Glomerular endothelial cell (primary cell): ENCODE data around the gene LPAR3. TPM values are rescaled to one million over a fixed set of nuclear protein-coding genes. Genes with fewer than 3 reads are reported as not detected.

Experiments used
- DNase-seq: peaks from one replicate; pipeline ENCODE4 v3.0.0-alpha.2; 2011; ENCODE audit warnings: low read depth, low spot score; ENCODE audit errors: extremely low read depth
- total RNA-seq: library from RNA; depleted of rRNA; stranded (reverse); fragments of >200 nt; gene quantifications from 2 replicates; pipeline ENCODE4 v1.2.3, GENCODE V29; 2015

LPAR3 gene
- total RNA-seq, 1 donor from 2014 or later, result 0.06 TPM

DNA sequence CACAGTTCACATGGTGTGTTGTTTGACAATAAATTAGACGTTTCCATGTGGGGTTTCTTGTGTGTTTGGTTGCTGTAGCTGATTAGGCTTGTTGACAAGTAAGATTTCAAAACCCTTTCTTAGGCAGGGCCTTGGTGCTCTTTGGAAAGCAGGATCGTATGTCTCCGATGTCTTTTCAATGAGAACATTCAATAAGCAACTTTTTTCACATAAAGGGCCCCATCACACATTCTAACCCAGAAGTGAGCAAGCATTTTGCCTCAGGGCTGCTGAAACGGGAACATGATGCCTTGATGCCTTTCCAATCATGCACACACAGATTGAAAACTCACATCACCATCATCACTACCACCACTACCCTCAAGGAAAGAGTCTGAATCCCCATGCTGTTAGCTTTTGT, 33.1 kb downstream of the LPAR3 start:
- no peak for DNase-seq

DNA sequence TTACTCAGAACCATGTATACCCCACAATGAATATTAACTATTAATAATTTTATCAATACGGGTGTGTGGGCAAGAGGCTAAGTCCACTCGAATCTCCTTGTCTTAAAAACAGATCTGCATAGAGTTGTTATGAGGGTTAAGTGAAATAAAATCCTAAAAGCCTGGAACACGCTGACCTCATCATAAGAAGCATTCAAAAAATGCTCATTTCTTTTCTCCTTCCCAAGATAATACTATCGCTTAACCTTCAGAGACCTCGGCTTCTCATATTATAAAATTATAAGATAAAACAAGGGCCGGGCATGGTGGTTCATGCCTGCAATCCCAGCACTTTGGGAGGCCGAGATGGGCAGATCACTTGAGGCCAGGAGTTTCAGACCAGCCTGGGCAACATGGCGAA, 35.1 kb downstream of the LPAR3 start:
- DNase-seq, result no peak

DNA sequence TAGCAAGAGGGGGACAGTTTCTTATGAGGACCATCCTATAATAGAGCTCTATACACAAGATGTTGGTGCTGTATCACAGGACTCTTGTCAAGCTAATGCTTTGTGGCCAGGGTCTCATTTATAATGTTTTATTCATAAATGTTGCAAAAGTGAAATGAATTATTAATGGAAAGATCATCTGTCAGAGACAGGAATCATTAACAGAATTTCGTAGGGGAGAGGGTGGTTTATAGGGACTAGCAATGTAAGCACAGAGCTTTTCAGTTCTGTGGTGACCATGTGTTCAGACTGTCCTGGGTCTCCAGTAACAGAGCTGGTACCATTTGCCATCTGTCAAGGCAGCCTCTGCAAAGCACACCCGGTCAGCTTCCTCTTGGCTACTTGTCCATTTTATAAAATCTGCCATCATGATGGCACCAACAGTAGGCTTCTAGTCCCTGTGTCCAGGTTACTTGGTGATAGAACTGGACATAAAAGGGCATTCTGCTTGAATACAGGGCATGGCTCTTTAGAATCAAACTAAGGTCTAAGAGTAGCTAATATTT, 36.2 kb downstream of the LPAR3 start:
- no peak for DNase-seq

DNA sequence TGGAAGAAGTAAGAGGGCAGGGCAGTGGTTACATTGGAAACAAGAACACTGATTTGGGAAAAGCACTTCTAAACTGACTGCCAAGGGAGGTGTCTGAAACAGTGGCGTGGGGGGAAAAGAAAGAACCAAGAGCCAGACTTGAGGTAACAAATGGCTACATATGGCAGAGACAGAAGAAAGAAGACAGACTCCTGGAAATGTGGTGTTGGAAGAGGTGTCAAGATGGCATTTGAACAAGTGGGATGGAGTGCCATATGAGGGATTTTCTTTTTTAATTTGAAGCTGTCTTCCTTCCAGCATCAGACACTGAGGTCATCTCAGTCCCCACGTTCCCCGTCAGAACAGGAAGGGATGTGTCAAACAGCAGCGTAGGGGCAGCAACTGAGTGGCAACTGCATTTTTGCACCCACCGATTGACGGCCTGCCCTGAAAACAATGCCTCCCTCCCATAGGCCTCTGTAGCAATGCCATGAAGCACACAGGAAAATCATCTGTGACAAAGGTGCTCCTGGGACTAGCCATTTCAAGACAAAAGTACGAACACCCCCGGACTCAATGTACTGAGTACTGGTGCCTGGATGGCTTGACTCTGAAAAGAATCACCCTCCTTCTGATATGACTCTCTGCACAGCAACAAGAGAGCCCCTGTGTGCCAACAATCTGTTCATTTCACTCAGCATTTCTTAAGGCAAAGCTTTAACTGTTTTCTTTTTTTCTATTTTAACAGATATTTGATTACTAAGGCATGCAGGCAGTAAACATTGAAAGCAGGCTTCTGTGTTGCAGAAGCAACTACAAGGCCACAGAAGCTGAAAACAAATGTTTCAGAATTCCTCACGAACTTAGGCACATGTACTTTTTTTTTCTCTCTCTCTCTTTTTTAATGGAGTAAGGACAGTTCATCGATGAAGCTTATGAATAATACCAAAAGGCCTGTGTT, 37.0 kb downstream of the LPAR3 start:
- DNase-seq, result no peak

DNA sequence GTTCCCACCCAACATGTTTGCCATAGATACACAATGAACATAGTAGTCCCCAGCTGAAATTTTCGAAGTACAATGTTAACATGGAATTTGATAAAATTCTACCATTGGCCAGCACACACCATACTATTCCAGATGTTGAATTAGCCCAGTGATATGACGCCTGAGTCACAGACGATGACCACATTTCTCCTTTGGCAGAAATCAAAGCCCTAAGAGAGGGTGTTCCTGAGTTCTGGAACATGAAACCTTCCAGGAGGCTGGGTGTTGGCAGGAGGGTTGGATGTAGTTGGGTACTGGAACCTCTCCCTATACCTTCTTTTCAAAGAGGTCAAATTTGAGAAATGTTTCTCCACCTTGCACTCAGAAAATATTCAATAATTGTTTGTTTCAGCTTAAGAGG, 37.8 kb downstream of the LPAR3 start:
- DNase-seq, result no peak

DNA sequence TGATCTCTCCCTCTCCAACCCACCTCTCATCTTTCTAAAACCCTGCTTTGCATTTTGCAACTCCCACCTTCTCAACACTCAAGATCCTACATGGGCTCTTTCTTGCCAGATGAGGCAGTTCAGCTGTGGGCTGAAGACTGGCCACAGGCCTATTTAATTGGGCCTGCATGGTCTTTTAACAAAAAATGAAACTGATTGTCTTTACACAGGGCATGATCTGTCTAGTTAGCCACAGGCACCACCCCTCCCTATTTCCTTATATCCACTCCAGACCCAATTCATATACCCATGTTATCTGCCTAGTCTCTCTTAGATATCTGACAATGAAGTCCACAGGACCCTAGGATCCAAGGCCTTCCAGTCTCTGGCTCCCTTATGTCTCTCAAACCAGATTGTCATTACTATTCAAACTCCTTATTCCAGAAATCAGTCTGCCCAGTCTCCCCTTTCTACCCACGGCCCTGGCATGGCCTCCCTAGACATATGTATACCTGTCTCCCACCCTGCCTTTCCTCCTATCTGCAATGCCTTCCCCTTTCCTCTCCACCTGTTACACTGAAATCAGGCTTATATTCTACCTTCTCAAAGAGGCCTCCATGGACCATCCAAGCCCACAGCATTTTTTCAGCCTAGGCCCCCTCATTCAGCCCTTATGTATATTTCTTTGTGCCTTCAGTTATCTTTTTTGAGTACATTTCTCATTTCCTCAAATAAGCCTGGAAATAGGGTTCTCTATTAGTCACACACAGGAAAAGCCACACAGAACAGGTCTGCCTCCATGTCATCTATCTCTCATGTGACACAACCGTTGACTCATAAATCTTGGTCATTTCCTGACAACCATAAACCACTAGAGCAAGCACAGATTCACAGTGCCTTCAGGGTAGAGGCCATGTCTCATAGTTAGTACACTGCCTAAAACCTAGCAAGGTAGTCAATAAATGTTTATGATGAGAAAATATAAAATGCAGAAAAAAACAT, 39.0 kb downstream of the LPAR3 start:
- DNase-seq, result peak; percentile 75

DNA sequence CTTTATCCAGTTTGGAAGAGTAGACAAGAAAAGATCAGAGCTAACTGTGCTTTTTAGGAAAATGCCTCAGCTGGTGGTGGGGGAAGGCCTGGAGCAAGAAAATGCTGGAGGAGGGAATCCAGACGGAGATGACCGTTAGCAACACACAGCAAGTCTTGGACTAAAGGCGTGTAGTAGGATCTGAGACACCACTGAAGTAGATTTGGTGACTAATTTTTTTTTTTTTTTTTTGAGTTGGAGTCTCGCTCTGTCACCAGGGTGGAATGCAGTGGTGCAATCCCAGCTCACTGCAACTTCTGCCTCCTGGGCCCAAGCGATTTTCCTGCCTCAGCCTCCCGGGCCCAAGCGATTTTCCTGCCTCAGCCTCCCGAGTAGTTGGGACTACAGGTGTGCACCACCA, 41.2 kb downstream of the LPAR3 start:
- no peak for DNase-seq

DNA sequence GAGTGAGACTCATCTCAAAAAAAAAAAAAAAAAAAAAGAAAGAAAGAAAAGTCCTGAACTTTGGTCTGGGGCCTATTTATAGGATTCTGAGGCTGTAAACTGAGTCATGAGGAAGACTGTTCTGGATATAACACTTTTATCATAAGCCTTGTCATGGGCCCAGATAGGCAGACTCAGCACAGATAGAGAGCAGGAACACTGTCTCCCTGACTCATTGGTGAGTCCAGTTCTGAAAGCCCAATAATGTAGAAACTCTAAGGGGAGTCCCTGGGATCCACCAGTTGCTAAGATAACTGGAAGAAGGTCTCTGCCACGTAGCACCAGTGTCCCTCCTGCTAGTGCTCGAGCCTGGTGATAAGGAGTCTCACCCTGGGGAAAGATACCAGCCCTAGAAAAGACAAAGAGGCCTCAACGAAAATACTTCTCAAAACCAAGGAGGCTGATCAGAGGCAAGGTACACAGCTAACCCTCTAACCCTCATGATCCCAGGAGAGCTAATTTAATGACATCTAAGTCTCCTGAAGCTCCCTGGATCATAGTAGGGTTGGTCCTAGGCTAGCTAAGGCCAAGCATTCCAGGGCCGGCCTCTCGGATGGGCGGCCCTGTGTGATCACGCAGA, 43.5 kb downstream of the LPAR3 start:
- no peak for DNase-seq

DNA sequence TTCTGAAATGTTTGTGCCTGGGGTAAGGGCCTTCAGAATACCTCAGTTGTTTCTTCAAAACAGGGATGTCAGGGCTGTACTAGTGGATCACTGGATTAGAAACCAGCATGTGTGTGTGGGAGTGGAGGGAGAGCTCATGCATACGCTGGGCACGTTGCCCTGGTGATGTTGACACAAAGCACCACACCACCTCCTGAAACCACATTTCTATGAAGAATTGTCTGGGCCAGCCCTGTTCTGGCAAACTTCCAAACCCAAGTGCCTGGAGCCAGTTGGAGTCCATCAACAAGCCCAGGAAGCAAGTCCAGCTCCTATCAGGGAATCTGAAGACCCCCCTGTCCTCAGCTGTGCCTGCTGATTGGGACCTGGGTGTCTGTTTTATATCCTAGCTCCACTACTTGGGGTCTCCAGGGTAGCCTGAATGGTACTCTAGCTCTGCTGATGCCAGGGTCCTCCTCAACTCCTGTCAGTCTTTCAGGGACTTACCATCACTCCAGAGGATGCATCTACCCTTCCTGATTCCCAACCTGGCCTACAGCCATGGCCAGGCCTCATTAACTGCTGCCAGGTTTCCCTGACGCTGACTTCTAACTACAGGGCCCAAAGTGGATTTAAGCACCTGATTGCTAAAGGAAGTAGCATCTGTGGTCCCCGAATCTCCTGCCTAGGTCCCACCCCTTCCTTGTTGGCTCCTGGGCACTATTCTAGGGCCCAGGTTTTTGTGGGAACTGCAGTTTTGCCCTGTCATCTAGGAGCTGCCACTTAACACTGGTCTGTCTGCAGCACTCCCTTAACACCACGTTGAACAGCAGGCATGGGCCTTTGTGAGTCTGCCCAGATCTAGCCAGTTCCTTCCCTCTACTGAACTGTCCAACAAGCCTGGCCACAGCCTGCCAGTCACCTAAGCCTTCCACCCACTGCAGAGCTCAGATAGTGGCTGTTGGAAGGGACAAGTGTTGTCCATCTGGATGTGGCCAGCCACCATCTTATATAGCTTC, 45.5 kb downstream of the LPAR3 start:
- DNase-seq, result peak; percentile 80

DNA sequence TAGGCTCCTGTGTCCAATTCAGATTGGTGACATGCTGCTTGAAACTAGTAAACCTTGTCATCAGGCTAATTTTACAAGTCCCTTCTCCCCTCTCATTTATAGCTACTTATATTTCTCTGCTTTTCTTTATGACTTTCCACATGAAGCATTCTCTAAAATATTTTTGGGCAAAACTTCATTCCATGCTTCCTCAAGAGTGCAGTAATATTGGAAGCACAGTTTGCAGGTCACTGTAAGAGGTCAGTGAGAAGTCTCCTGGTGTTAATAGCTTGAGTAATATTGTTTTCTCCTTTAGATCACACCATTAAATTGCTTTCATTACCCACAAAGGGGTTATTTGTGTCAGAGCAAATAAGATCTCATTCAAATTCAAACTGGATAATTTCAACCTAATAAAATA, 46.6 kb downstream of the LPAR3 start:
- DNase-seq, result no peak

DNA sequence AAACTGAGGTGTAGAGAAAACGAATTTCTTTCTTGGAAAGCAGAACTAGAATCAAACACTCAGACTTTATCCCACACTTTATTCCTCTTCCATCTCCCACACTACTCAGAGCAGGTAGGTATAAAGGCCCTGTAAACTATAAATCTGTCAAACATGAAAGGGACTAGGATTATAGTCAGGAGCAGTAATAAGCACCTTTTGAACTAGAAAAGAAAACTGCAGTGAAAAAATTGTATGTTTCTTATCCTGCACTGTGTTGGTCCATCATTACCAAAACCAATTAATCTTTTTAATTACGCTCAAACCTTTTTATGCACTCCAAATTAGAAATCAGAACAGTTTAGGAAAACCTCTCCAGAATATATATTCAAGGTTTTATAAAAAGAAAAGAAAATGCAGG, 47.6 kb downstream of the LPAR3 start:
- no peak for DNase-seq

DNA sequence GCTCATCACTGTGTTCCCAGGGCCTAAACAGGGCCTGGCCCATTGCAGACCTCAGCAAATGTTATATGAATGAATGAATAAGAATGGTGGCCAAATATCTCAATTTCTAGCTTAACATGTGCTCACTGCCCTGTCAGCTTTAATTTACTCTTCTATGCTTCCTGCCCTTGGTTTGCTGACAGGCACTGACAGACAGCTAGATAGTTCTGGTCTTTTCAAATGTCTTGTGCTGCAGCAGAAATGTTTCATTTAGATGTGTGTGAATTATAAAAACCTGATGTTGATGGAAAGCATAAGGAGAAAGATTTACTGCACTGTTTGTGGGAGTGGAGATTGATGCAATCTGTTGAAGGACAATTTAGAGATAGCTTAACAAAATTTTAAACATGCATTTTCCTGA, 48.9 kb downstream of the LPAR3 start:
- no peak for DNase-seq

DNA sequence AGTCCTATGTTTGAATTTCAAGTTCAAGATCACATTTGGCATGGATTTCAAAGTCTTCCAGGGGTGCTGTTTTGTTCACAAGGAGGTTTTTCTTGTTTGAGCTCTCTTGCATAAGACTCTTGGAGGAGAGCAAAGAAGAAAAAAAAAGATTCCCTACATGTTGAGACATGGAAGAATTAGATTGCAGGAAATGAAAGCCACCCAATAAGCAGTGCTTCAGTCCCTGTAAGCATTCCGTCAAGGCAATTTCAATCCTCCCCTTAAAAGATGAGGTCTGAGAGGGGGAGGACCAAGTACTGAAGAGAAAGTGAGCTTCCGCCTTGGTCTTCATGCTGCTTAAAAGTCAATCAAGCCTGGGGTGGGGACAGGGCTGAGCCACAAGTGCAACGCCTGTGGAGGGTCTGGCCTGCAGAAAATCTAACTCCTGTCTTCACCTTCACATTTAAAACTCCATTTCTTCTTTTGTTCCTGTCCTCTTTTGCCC, 50.2 kb downstream of the LPAR3 start:
- no peak for DNase-seq

DNA sequence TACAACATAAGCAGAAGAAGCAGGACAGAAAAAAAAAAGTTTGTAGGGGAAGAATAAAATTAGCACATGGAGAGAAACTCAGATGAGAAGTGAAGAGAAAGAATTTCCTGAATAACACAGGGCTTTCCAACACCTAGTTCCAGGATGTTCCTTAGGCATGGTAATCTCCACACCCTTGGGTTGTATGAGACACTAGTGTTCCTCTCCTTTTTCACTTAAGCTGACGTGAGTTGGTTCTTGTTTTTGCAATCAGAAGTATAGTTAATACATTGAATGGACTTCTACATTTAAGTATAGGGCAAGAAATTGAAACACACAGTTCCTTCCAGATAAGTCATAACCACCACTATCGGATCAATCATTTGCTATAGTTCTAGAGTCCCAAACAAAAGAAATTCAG, 51.0 kb downstream of the LPAR3 start:
- DNase-seq, result no peak

DNA sequence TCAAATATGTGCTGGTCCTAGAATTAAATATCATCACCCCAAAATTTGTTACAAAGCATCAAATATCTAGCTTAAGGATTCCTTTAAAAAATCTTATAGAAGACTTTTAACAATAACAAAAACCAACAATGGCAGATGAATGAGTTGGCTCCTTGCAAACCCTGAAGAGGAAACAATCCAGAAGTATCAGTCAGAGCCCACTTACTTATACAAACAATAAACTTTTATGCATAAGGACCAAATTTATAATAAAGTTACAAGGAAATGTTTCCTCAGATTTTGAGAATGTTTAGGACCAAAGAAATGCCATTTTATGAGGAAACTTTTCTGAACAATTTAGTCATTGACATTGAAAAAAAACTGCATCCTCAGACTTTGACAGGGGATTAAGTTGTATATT, 52.7 kb downstream of the LPAR3 start:
- no peak for DNase-seq

DNA sequence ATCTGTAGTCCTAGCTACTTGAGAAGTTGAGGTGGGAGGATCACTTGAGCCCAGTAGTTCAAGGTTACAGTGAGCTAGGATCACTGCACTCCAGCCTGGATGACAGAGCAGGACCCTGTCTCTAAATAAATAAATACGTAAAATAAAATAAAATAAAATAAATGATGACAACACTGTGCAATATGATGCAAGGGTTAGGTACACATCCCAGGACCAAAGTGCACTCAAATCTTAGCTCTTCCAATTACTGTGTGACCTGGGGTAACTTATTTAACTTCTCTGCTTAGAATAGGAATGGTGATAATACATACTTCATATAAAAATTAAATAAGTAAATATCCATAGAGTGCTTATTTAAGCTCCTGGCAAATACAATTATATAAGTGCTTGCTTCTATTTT, 53.5 kb downstream of the LPAR3 start:
- DNase-seq, result no peak

DNA sequence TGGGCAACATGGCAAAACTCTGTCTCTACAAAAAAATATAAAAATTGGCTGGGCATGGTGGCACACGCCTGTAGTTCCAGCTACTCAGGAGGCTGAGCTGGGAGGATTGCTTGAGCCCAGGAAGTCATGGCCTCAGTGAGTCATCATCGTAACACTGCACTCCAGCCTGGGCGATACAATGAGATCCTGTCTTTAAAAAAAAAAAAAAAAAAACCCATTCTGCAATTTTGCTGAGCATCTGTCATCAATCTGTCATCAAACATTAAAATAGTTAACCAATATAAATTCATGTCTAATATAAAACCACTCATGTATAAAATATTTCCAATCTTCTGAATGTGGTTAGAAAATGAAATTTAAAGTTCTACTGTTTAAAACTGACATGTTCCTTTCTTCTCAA, 56.9 kb downstream of the LPAR3 start:
- no peak for DNase-seq

DNA sequence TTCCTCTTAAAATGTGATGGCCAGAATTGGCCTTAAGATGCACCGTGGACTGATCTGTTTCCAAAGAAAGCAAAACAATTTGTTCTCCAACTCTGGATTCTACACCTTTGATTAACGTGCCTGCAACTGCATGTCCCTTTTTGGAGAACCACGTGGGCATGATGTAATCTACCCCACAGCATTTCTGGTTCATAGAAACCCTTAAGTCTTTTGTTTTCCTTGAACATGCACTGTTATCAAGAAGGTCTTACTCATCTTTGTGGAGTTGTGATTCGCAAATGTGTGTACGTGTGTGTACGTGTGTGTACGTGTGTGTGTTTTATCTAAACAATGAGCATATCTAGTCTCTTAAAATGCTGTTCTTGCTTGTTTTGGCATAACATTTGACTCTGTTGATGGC, 57.8 kb downstream of the LPAR3 start:
- DNase-seq, result no peak

DNA sequence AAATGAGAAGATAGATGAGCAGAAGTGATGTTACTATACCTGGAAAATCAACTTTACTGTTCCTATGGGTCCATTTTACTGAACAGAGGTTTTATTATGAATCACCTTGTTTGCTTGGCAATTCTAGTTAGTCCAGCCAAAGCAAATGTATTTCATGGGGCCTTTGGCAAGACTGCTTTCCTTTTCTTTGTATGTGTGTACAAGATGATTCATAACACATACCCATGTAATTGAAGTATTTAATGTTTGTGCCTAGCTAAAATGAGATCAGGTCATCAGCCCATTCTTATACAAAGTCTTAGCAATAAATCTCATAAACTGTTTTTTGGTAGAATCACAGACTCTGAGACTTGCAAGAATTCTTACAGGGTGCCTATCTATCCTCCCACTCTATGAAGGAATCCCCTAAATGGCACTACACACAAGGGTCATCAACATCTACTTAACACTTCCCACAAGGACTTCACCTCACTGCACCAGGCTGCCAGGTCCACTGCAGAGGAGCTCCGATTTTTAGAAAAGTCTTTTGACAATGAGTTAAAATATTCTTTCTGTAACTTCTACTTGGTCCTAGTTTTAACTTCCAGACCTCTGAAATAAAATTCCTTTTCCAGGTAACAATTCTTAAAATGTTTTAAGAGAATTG, 58.5 kb downstream of the LPAR3 start:
- no peak for DNase-seq
